DMS153 treated with DMSO at 0.1 percent for 48 hours (cell line): Measurements from ENCODE around the gene HMCES.
"Not testable (repeated sequence)": the region's sequence is repeated elsewhere in the genome, so short reads cannot be mapped to it uniquely, and the experiment has no call there.

Experiments used
- DNase-seq: peaks from one replicate; lab custom pipeline; 2025; ENCODE audit not compliant: unreplicated experiment; lab: John Stamatoyannopoulos, UW

The HMCES gene

DNA sequence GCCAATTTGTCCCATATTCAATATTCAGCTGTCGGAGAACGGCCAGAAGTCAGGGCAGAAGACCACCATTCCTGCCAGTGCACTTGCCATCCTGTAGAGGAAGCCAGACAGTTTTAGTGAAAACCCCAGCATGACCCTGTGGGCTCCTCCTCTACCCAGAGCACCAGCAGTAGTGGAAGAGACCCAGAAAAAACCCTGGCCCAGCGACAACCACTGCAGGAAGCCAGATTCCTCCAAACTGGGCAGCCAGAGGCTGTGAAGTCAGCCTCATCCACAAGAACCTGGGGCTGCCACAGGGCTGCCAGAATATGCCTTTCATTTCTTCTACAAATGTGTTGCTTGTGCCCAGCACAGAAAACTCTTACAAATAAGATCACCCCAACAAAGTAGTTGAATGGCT is 67.3 kb downstream of the HMCES start:
- no peak for DNase-seq

DNA sequence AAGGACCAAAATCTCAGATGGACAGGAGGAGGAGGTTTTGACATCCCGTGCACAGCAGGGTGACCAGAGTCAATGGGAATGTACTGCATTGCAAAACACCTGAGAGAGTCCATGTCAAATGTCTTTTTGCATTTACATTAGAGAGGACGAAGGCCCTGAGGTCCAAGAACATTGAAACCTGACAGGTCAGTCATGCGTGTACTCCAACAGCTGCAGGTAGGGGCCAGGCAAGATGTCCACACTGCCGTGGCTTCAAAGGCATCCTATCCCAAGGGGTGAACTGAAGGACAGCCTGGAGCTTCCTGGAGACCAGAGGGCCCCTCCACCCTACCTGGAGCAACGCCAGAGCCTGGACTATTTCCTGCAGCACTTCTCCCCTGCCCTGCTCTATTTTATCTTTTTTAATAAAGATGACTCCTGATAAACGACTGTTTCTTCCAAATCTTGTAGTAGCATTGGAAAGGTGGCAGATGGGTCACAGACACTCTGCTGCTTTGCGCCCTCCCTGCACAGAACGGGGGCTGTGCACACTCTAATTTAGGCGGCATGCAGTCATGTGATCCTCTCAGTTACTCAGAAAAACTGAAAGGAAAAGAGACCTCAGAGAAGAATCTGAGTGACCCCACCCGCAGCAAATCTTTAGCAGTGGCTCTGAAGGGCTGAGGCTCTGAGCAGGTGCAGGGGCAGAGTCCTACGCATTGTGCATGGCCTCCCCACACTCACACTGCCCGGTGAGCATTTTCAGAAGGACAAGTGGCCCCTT is 68.2 kb downstream of the HMCES start:
- DNase-seq, result no peak

DNA sequence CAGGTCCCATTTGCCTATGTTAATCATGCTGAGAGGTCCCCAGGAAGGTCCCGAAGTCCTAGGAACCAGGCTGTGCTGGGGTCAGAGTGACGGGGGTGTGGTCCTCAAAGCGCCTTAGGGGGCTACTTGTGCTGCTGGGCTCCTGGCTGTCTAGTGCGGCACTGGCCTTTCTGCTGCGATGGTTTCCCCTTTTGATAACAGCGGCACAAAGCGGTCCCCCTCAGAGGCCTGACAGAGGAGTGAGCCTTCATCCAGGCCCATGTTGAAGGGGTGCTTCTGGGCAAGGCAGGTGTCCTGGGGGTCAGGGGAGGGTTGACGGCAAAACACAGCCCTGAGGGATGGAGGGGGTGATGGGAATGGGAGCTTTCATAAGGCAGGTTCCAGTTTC is 68.8 kb downstream of the HMCES start:
- no peak for DNase-seq

DNA sequence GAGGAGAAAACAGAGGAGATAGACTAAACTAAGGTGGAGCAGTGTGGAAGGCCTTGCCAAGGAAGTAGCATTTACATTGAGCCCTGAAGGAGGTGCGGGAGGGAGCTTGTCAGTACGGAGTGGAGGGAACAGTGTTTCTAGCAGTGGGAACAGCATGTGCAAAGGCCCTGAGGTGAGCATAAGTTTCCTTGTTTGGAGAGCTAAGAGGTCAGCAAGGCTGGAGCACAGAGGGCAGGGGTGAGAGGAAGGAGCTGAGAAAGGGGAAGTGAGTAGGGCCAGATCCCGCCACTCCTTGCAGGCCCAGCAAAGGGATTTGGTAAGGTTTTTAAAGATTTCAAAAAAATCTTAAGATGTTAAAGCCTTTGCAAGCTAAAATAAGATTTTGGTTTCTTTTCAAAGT is 70.1 kb downstream of the HMCES start:
- no peak for DNase-seq

DNA sequence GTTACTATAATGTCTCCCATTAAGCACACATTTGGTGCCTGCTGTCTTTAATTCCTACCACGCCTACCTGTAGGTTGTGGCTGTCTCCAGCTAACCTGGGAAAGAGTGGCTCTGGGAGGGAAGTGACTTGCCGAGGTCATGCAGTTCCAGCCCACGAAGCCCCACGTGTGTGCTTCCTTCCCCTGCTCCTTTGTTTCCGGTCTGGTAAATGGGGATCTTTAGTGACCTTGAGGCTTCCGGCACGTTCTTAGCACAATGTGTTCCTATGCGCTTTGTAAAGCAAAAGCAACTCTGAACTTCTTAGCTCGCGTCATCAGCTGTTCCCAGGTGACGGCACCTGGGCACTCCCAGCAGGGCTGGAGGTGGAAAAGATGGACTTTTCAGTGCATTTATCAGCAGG is 70.5 kb downstream of the HMCES start:
- not testable (repeated sequence) for DNase-seq

DNA sequence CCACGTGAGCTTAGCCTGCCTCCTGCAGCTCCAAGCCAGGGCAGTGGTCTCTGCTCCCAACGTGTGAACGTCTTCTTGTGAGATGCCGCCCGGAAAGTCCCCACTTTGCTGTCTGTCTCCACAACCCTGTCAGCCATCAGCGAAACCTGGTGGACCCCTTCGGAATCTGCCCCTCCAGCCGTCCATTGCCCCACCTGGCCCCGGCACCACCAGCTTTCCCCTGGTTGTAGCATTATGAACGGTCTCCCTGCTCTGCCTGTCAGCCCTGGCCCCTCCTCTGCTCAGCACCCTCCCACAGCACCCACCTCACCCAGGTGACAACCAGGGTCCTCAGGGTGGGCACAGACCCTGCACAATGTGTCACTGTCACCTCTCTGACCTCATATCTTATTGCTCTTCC is 71.1 kb downstream of the HMCES start:
- no peak for DNase-seq

DNA sequence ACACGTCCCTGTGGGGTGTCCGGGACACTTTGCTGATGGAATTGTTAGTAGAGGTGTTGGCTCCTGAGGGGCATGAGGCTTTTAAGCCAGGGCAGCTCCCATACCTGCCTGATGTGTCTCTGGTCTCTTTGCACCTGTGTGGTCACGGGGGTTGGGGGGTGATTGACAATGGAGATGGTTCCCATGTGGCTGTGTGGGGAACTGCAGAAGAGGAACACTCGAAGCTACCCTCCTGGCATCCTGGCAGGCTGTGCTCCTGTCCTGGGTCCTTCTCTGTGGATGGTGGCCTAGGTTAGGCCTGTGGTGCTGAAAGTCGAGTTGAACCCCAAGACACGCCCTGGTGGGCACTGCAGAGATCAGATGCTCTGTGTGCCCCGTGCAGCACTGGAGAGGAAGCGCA is 73.4 kb downstream of the HMCES start:
- no peak for DNase-seq

DNA sequence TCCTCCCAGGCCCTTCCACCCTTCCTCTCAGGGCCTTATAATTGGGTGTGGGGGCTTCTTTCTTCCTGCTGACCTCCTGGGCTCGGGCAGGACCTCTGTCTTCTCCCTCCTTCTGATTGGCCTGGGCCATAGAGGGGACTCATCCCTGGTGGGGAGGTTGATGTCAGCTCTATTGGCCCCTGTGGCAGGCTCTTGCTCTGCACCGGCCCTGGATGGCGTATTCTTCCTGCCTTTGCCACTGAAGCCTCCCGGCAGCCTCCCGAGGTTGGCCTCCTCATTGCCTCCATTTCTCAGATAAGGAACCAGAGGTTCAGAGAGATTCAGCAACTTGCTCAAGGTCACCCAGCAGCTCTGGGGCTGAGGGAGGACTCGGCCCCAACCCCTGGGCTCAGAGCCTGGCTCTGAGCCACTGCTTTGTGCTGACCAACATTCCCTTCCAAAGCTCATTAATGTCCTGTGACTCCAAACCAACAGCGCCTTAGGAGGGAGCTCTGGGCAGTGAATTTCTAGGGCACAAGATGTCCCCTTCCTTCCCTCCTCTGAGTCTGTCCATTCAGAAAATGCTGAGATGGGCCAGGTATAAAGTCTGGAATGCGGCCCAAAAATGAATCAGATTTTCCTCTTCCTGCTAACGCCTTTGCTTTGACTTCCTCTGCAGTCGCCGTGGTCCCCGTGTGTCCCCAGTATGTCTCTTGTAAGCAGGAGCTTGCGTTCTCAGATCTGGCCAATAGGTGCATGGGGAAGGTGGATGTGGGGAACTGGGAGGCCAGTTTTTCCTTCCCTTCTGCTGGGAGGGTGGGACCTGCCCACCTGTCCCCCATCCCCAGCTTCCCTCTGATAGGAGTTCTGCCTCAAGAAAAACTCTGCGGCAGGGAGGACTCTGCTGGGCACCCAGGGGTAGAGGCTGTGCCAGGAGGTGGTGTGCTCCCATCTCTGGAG is 74.2 kb downstream of the HMCES start:
- no peak for DNase-seq

DNA sequence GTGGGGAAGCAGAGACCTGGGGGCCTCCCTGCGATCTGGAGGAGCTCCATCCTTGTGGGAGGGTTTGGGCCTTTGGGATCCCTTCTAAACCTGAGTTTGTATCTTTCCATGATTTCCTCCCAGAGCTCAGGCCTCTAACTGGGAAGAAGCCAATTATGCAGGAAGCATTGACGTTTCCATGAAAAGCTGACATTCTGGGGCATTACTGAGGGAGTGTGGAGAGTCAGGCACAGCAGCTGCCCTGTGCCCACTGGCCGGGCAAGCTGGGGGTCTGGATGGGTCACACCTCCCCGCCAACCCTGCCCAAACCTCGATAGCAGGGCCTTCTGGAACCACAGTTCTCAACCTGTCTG is 74.9 kb downstream of the HMCES start:
- DNase-seq, result no peak
